COLO668 (cell line): ENCODE data around the gene DNAH5.
A peak's percentile ranks its signal among the peaks of the same experiment; 100 is the strongest.
"Not testable (repeated sequence)": the region's sequence is repeated elsewhere in the genome, so short reads cannot be mapped to it uniquely, and the experiment has no call there.

ENCODE experiments used
- DNase-seq: peaks from one replicate; lab custom pipeline; 2025; ENCODE audit not compliant: unreplicated experiment; lab: John Stamatoyannopoulos, UW

The DNAH5 gene, protein sequence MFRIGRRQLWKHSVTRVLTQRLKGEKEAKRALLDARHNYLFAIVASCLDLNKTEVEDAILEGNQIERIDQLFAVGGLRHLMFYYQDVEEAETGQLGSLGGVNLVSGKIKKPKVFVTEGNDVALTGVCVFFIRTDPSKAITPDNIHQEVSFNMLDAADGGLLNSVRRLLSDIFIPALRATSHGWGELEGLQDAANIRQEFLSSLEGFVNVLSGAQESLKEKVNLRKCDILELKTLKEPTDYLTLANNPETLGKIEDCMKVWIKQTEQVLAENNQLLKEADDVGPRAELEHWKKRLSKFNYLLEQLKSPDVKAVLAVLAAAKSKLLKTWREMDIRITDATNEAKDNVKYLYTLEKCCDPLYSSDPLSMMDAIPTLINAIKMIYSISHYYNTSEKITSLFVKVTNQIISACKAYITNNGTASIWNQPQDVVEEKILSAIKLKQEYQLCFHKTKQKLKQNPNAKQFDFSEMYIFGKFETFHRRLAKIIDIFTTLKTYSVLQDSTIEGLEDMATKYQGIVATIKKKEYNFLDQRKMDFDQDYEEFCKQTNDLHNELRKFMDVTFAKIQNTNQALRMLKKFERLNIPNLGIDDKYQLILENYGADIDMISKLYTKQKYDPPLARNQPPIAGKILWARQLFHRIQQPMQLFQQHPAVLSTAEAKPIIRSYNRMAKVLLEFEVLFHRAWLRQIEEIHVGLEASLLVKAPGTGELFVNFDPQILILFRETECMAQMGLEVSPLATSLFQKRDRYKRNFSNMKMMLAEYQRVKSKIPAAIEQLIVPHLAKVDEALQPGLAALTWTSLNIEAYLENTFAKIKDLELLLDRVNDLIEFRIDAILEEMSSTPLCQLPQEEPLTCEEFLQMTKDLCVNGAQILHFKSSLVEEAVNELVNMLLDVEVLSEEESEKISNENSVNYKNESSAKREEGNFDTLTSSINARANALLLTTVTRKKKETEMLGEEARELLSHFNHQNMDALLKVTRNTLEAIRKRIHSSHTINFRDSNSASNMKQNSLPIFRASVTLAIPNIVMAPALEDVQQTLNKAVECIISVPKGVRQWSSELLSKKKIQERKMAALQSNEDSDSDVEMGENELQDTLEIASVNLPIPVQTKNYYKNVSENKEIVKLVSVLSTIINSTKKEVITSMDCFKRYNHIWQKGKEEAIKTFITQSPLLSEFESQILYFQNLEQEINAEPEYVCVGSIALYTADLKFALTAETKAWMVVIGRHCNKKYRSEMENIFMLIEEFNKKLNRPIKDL (N-terminal part only)

DNA sequence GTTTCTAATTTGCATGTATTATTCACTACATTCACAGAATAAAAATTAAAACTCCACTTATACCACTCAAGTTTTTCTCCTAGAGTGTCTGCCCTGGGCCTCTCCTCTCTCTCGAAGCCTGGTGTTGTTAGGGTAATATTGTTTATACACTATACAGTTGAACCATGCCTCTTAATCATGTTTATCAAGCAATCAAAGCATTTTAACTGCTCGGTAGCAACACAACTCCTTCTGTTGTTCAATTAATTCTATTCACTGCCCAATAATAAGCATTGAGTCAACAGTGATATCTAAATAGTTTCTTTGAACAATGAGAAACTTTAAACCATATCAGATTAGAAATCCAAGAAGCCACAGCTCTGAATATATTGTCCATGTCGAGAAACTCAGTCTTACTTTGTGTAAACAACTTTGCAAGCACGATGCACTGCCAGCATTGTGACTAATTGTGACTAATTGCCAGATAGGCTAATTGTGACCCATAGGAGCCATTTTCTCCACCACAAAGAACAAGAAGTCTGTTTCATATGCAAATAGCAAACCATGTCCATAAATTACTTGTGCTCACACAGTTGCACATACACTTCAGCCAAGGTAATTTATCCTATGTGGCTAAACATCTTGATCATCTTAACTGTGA is at the start of gene DNAH5:
TSS of gene DNAH5 (minus strand) at position 129 of the 640 bp plus-strand sequence. CDS start 250 bp downstream, outside the sequence.
- no peak for DNase-seq

DNA sequence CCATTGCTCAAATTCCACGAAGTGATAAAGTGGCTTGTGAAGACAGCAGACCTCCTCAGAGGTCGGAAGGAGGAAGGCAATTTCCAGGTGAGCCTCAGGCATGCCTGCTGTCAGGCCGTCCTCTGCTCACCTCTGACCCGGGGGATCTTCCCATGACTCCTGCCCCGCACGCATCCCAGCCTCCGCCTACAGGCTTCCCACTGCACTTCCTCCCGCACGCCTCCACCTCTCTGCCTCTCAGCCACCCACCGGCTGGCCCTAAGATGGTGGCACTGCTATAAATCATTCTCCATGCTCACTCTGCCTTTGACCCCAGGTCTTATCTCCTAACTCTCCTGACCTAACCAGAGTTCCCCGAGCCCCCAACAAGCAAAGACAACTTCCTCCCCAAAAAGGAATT is 49.4 kb upstream of the DNAH5 start:
- no peak for DNase-seq

DNA sequence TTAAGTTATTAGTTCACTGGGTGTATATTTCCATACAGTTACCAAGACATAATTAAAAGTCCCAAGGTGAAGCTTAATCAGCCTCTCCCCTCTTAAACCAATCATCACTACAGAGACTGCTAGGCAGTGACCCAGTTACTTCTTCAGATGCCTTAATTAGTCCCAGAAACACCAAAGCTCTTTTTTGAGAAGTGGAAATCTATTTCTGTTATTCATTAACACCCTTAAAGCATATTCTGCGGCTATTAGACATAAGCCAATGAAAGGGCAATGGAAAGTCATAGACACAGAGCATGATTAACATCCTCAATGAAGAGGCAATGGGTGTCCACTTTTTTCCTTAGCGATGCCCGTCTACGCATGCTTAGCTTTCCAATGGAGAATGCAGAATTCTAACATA is 48.3 kb upstream of the DNAH5 start:
- no peak for DNase-seq

DNA sequence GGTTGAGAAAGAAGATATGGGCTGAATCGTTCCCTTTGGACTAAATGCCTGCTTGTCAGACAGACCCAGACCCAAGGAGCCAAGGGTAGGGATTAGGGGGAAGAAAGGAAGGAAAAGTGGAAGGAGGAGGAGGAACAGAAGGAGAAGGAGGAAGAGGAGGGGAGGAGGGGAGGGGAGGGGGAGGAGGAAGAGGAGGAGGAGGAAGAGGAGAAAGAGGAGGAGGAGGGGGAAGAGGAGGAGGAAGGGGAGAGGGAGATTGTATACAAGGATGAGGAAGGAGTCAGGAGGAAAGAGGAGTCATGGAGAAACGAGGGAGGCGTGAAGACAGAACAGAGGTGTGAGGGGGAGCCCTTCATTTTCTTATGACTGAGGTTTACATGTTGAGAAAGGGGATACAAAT is 46.9 kb upstream of the DNAH5 start:
- no peak for DNase-seq

DNA sequence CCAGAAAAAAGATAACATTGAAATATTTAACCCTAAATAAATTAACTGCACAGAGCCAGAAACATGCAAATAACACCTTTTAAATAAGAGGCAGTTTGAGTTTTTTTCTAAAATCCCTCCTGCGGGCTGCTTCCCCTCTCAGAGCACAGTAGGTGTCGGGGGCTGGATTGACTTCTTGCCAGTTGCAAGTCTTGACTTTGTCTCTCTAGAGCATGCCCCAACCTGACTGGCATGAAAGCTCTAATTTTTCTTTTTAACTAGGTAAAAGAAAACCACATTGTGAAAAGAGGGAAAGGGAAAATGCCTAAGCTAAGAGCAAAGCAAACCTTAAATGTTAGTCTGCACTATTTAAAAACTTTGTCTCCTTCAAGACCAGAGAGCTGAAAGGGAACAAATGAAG is 46.4 kb upstream of the DNAH5 start:
- no peak for DNase-seq

DNA sequence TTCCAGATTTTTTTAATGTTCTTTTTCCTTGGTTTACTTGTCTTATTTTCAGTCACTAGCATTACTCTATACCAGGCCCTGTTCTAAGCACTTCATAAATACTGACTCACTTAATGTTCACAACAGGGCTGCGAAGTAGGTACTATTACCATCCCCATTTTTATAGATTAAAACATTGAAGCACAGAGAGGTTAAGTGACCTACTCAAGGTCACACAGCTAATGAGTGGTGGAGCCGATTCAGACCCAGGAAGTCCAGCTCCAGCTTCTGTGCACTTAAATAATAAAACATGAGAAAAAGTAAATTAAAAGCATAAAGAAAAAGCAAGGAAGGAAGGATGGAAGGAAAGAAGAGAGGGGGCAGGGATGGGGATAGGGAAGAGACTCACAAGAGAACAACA is 45.3 kb upstream of the DNAH5 start:
- no peak for DNase-seq

DNA sequence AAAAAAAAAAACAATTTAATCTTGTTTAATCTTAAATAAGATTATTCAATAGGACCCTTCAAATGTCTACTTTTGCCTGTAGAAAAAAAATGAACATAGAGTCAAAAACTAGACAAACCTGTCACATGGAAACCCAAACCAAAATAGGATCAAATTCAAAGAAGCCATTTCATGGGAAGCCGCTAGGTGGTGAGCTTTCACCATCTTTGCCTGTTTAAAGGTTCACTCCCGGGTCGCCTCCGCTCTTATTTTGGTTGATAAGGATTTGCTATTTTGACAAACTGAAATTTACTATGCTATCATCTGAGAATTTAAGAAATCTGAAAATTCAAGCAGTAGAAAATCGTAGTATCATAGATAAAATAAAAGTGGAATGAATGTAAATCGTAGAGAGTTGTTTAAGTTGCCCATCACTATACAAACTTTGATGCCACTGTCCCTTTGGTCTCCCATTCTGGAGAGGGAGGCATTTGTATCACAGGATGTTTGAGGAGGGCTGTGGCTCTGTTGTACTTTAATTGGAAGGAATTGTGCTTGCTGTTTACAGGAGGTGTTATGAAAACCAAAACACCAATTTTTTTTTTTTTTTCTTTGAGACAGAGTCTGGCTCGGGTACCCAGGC is 43.5 kb upstream of the DNAH5 start:
- DNase-seq: peak; percentile 66

DNA sequence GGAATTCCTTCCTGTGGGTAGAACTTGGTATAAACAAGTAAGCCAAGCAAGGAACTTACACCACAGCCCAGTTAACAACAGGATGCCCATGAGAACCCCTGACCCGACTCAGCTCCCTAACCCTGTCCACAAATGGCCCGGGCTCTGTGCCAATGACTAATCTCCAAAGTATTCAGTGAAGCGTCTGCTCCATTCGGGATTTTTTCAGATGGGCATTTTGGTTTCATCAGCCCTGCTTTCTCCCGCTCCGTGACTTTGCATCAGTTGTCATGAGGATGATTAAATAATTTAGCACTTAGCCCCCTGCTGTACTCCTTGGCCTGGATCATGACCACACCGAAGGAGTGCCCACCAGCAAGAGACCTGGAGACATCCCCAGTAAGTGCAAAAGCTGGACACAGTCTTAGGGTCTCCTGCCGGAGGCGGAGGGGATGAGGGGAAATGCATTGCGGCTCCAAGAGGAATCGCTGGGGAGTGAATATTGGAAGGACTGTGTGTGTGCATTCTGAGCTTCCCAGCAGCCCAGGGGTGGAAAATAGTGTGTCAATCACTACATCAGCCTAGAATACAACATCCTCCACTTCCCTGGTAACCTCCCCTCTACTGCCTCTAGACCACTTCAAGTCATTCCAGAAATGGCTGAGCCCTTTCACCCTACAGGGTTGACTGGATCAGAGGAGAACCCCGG is 41.4 kb upstream of the DNAH5 start:
- no peak for DNase-seq

DNA sequence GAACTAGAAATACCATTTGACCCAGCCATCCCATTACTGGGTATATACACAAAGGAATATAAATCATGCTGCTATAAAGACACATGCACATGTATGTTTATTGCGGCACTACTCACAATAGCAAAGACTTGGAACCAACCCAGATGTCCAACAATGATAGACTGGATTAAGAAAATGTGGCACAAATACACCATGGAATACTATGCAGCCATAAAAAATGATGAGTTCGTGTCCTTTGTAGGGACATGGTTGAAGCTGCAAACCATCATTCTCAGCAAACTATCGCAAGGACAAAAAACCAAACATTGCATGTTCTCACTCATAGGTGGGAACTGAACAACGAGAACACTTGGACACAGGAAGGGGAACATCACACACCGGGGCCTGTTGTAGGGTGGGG is 40.4 kb upstream of the DNAH5 start:
- not testable (repeated sequence) for DNase-seq

DNA sequence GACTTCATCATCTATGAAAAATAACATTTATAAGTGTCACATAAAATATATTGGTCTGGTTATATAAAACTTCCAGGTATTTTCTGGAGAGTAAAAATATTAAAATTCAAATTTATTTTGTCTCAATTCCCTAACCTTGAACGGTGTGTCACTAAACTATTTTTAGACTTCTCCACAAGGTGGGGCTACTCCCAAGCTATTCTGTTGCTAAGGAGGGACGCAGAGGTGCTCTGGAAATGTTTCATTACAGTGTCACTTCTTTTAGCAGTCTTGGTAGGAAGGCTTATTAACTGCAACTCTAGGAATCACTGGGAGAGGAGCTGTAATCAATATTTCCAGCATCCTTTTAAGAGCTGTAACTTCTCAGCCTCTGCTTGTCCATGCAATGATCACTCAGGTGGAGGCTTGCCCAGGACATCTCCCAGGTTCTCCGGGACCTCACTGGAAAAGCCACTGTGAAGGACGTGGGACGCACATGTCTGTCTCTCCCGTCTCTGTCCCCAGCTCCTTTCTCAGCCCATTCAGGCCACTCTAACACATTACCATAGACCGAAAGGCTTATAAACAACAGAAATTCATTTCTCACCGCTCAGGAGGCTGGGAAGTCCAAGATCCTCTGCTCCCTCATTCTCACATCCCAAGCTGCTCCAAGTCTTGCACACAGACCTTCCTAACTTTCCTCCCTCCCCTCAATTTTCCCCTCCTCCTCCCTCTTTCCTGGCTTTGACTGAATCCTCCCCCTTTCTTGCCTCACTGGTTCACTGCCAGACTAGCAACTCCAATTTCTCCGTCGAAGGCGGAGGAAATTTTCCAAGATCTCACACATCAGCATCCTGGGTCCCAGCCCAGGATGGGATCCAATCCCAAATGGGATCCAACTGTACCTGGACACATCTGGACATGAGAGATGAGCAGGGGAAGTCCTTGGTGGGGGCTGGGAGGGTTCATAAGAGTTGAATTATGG is 32.7 kb upstream of the DNAH5 start:
- peak; percentile 36 for DNase-seq

DNA sequence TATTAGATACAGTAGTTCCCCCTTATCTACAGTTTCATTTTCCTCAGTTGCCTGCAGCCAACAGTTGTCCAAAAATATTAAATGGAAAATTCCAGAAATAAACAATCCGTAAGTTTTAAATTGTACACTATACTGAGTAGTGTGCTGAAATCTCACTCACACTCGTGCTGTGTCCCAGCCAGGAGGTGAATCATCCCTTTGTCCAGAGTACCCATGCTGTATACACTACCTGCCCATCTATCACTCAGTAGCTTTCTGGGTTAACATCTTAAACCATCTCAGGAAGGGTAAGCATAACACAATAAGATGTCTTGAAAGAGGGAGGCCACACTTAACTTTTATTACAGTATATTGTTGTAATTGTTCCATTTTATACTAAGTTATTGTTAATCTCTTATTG is 31.7 kb upstream of the DNAH5 start:
- DNase-seq: no peak

DNA sequence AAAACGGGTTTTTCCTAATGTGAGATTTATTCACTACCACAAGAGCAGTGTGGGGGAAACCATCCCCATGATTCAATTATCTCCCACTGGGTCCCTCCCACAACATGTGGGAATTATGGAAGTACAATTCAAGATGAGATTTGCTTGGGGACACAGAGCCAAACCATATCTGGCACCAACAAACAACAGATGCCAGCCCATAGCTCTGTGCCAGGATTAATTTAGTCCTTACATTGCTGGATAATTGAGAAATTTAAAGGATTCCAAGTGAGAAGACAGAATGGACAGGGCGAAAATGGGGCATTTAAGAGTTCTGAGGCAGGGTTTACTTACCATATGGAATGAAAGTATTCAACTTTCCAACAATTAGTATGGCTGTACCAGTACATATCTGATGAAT is 30.8 kb upstream of the DNAH5 start:
- no peak for DNase-seq

DNA sequence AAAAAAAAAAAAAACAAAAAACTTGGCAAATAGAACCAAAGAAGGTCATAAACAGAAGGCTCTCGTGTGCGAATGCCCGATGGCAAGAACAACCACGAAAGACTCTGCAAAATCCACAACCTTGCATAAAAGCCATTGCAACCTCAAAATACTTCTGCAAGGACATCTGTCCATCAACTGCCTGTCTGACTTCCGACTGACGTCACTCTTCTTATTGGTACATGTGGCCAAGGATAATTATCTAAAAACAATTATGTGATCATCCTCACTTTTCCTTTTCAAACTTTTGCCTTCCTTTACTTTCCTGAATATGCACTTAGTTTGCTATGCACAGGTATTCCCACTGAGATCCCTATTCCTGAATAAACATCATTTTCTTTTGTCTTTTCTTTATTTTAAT is 29.2 kb upstream of the DNAH5 start:
- DNase-seq: no peak

DNA sequence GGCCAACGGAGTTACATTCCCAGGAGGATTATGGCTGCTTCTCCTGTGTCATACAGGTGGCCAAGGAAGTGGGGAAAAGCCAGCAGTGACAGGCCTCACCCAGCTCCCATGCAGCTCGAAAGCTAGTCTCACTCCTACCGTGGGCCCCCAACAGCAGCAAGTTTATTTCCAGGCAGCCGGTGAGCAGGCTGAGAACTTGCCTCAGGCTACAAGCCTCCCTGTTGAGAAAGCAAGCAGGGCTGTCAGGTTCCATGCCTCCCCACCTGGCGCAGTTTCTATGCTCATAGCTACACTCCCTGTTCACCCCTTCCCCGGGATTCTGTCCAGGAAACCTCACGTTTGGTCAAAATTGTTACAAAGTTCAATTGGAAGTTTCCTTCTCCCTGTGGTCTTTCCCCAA is 27.5 kb upstream of the DNAH5 start:
- no peak for DNase-seq

DNA sequence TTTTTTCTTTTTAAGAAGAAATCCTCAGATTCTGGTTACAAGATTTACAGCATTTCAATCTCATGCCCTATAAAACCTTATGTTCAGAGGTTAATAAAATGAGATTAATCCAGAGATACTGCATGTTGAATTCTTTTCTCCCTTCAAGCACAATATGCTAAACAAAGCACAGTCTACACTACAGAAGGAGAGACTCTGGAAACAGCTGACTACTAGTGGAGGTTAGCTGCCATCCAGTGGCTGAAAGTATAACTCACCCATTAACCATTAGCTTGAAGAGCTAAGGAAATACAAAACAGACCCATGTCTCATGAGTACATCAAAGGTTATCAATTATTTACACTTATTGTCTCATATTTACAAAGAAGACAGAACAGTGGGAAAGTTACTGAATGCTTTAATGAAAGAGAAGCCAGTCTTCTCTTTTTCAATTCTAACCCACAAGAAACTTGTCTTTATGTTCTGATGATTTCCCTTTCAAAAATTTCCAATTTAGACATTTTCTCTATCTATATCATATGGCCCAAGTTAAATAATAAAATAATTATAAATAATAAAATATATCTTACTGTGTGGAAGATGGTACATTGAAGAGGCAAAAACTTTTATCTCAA is 12.7 kb upstream of the DNAH5 start:
- peak; percentile 58 for DNase-seq

DNA sequence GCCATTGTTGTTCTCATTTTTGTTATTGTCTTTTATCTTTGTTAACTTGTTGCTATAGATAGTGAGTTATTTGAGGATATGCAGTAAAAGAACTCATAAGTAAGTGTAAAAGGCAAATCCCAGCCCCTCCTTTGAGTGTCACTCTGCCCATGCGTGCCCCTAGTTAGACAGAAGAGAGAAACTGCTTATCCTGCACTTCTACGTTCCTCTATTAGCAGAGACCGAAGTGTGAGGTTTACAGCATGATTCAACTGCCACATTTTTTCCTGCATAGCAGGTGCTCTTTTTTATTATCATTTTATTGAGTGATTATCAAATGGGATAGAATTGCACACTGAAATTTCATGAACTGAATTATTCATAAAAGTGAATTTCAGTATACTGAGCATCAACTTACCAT is 12.0 kb upstream of the DNAH5 start:
- no peak for DNase-seq

DNA sequence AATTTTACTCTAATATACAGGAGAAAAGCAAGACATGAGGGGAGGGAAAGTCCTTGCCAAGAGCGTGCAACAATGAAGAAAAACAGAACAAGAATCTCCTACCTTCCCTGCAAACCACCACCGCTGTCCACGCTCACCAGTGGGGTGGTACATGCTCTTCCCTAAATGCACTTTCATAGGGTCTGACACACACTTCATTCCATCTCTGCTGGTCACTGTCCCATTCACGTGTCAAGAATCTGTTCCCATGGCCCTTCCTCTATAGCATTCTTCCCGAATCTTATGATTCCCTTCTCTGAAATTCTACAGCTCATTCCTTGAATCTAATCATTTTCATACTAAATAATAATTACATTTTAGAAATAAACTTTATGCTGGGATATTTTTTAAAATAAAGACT is 11.4 kb upstream of the DNAH5 start:
- DNase-seq: no peak

DNA sequence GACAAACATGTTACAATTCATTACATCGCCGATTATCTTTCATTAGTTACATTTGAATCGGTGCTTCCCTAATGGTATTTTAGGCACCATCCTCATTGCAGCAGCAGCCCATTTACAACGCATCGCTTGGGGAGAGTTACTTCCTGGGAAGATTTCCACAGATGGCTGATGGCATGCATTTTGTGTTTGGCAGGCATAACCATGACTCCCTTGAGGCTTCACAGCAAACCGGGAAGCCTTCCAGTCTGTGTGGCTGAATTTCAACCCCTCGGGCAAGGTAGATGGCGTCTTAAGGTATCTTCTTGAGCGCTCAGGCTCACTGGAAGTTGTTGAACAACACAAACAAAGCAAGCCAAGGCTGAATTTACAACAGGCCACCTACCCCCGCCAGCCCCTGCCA is 1.6 kb upstream of the DNAH5 start:
- DNase-seq: no peak
